Spleen (tissue), 11 donors: ENCODE data around the gene TMEM179. TPM values are rescaled to one million over a fixed set of nuclear protein-coding genes. Genes with fewer than 3 reads are reported as not detected.

ENCODE experiments used
- DNase-seq: peaks from one replicate; pipeline ENCODE4 v3.0.0-alpha.2; 2020
- H3K27ac ChIP-seq, 8 donors: fragments of 200-600 bp; sonication (generic) in 7 of 8; 1 replicate in 4 of 8; 2 replicates in 4 of 8; pipeline versions ENCODE4 v1.5.0 to v1.8.0; 2016 to 2021; ENCODE audit warnings: inconsistent platforms in 4 of 8, mild to moderate bottlenecking in 4 of 8, moderate library complexity in 1 of 8
- H3K27me3 ChIP-seq, 7 donors: fragments of 200-600 bp; sonication (generic) in 6 of 7; replicated peaks in 1 of 7; 1 replicate in 4 of 7; 2 replicates in 3 of 7; pipeline versions ENCODE4 v1.5.0 to v1.8.0; 2016 to 2021; ENCODE audit warnings: inconsistent platforms in 3 of 7, mild to moderate bottlenecking in 1 of 7
- H3K36me3 ChIP-seq, 6 donors: fragments of 200-600 bp; sonication (generic) in 5 of 6; 1 replicate in 4 of 6; 2 replicates in 2 of 6; pipeline versions ENCODE4 v1.5.0 to v1.8.0; 2016 to 2021; ENCODE audit warnings: inconsistent platforms in 2 of 6
- H3K4me1 ChIP-seq, 6 donors: fragments of 200-600 bp; sonication (generic) in 5 of 6; 1 replicate in 3 of 6; 2 replicates in 3 of 6; pipeline versions ENCODE4 v1.5.0 to v1.8.0; 2016 to 2021; ENCODE audit warnings: inconsistent platforms in 3 of 6
- H3K4me3 ChIP-seq, 8 donors: fragments of 200-600 bp; sonication (generic) in 7 of 8; 1 replicate in 4 of 8; 2 replicates in 4 of 8; pipeline versions ENCODE4 v1.5.0 to v1.8.0; 2016 to 2021; ENCODE audit warnings: inconsistent platforms in 4 of 8, mild to moderate bottlenecking in 4 of 8, moderate library complexity in 2 of 8
- H3K9me3 ChIP-seq, 8 donors: fragments of 200-600 bp; sonication (generic) in 7 of 8; 1 replicate in 4 of 8; 2 replicates in 4 of 8; pipeline versions ENCODE4 v1.5.0 to v1.8.0; 2016 to 2021; ENCODE audit warnings: inconsistent platforms in 4 of 8
- POLR2A ChIP-seq, 3 donors: fragments of 450-650 bp; IDR thresholded peaks; one replicate each; pipeline ENCODE4 v1.5.1; 2017; ENCODE audit warnings: antibody characterized with exemption in 3 of 3, mild to moderate bottlenecking in 1 of 3
- POLR2AphosphoS5 ChIP-seq, 3 donors: sonication (generic); formaldehyde crosslinking; IDR thresholded peaks; one replicate each; pipeline ENCODE4 v1.5.1; 2017; ENCODE audit warnings: antibody characterized with exemption in 3 of 3
- WGBS, 5 donors: extraction: QIAGEN DNeasy Blood & Tissue Kit in 3 of 5; methylation state at CpG; one replicate each; pipeline versions ENCODE4 v1.1.5 to v1.1.7; 2013 to 2018; 5-methylcytosine and 5-hydroxymethylcytosine counted together
- intact Hi-C: fragments of 100-400 bp; cut with DNase I; formaldehyde crosslinking; loops from one replicate; pipeline ENCODE4 v1.15.0; 2023; ENCODE audit warnings: low total_unique reads
- polyA plus RNA-seq, 3 donors: library from polyadenylated mRNA; stranded (reverse); fragments of 200-250 nt; gene quantifications; one replicate each; pipeline ENCODE4 v1.2.1, GENCODE V29; 2013
- total RNA-seq, 7 donors: library from RNA; depleted of rRNA in 3 of 7; stranded (reverse); fragments of >200 nt in 3 of 7; fragmentation: NEBNext Ultra II Directional in 4 of 7; extraction: Animal tissue kit (Norgen Biotek cat#: 25700) in 4 of 7; gene quantifications; one replicate each; pipeline versions ENCODE4 v1.1.0 to v1.2.1, GENCODE V29; 2016 to 2021
- TF ChIP-seq, protein P1 (sequence below), 11 experiments: fragments of 200-600 bp in 7 of 11; fragments of 450-650 bp in 4 of 11; sonication (generic) in 4 of 11; IDR thresholded peaks in 8 of 11; conservative IDR thresholded peaks in 3 of 11; 1 replicate in 7 of 11; 2 replicates in 4 of 11; pipeline versions ENCODE4 v1.4.0 to v1.8.0; 2016 to 2021; ENCODE audit warnings: antibody characterized with exemption in 11 of 11, inconsistent platforms in 4 of 11, mild to moderate bottlenecking in 1 of 11
- donor health status: healthy with polysubstance abuse.
- donor health status: DM: no; HTN: no; CAD: no; lungs with moderate emphysema.
- donor health status: DM: no; HTN: no; CAD: no.
- donor health status: Bipolar disorder and iron deficiency.
- donor health status: healthy.
- donor health status: DM: no; HTN: no; CAD: no.
- donor health status: DM: yes; HTN: yes; CAD: no.

Gene TMEM179
- total and polyA plus RNA-seq, 10 donors = 0.08 TPM; not detected in 9

DNA sequence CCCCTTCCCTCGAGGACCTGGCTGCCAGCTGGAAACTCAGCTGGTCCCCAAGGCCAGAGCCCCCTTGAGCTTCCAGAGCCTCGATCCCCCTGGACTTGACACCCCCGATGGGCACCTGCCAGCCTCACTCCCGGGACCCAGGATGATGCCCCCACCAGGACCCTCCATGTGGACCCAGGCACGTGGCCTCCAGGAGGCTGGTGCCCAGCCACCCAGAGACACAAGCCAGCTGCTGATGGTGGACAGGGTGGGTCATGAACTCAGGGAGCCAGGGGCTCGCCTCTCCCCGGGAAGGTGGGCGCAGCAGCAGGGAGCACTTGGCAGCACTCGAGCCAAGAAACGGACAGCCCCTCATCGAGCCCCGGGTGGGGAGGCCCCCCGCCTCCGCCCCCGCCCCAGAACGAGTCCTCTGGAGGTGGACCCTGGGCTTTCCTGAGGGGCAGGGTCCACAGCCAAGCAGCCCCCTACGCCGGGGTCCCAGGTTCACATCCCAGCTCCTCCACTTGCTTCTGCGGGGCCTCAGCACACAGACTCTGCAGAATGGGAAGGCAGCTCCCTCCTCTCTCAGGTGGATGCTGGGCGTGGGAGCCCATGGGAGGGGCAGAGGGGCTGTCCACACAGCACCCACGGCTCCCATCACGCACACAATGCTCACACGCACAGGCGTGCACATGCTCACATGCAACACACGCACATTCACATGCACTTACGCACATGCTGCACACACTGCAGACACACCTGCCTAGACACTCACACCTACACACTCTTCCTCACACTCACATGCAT, 12.9 kb downstream of the TMEM179 start:
- Histone ChIP-seq H3K4me3 (no peak overlapping the region), H3K27ac (no peak overlapping the region), H3K4me1 (peaks cover 0 to 11% (median 0%) of the 10 kb centered on the region in 6 donors), H3K27me3 (peaks cover 0 to 71% (median 8%) of the 10 kb centered on the region in 7 donors), H3K36me3 (no peaks in the 10 kb centered on the region), H3K9me3 (no peaks in the 10 kb centered on the region)
- no peak for DNase-seq
- intact Hi-C loops = no loop called here
- WGBS, 5 donors = 76 to 87% (median 82%) methylated on average over 13 to 26 of the region's 26 CpGs
- TF ChIP-seq POLR2A (IDR thresholded peaks at IDR 0.05) = no peak
- TF ChIP-seq, protein P1, sequence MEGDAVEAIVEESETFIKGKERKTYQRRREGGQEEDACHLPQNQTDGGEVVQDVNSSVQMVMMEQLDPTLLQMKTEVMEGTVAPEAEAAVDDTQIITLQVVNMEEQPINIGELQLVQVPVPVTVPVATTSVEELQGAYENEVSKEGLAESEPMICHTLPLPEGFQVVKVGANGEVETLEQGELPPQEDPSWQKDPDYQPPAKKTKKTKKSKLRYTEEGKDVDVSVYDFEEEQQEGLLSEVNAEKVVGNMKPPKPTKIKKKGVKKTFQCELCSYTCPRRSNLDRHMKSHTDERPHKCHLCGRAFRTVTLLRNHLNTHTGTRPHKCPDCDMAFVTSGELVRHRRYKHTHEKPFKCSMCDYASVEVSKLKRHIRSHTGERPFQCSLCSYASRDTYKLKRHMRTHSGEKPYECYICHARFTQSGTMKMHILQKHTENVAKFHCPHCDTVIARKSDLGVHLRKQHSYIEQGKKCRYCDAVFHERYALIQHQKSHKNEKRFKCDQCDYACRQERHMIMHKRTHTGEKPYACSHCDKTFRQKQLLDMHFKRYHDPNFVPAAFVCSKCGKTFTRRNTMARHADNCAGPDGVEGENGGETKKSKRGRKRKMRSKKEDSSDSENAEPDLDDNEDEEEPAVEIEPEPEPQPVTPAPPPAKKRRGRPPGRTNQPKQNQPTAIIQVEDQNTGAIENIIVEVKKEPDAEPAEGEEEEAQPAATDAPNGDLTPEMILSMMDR (IDR thresholded peaks at IDR 0.05 in 8 of 11, conservative IDR thresholded peaks at IDR 0.05 in 3 of 11) = no peak
- TF ChIP-seq POLR2AphosphoS5 (IDR thresholded peaks at IDR 0.05) = no peak

DNA sequence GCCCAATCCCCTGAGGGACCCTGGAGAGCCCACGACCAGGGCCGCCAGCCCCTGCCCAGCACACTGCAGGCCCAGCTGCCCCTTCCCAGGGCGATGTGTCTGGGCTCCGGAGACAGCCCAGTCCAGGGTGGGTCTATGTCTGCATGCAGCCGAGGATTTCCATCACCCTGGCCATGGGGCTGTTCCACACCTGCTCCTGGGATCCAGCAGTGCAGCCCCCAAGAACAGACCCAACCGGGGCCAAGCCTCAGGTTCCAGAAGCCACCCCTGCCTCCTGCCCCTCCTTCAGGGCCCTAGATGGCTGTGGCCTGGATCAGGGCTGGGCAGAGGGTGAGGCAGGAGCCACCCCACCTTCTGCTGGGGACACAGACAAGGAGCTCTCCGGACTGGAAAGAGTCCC, 13.5 kb downstream of the TMEM179 start:
- H3K27ac ChIP-seq = no peak overlapping the region
- no peak overlapping the region for H3K4me3 ChIP-seq
- 63 to 77% (median 63%) methylated on average over 3 to 7 of the region's 7 CpGs for WGBS, 5 donors
- no peak for DNase-seq
- H3K36me3 ChIP-seq = no peaks in the 10 kb centered on the region
- peaks cover 0 to 11% (median 0%) of the 10 kb centered on the region in 6 donors for H3K4me1 ChIP-seq
- peaks cover 0 to 66% (median 3%) of the 10 kb centered on the region in 7 donors for H3K27me3 ChIP-seq
- H3K9me3 ChIP-seq = no peaks in the 10 kb centered on the region
- intact Hi-C loops = no loop called here
- TF ChIP-seq POLR2AphosphoS5 (IDR thresholded peaks at IDR 0.05) (no peak), POLR2A (IDR thresholded peaks at IDR 0.05) (no peak)
- TF ChIP-seq, protein P1 (IDR thresholded peaks at IDR 0.05 in 8 of 11, conservative IDR thresholded peaks at IDR 0.05 in 3 of 11) = no peak

DNA sequence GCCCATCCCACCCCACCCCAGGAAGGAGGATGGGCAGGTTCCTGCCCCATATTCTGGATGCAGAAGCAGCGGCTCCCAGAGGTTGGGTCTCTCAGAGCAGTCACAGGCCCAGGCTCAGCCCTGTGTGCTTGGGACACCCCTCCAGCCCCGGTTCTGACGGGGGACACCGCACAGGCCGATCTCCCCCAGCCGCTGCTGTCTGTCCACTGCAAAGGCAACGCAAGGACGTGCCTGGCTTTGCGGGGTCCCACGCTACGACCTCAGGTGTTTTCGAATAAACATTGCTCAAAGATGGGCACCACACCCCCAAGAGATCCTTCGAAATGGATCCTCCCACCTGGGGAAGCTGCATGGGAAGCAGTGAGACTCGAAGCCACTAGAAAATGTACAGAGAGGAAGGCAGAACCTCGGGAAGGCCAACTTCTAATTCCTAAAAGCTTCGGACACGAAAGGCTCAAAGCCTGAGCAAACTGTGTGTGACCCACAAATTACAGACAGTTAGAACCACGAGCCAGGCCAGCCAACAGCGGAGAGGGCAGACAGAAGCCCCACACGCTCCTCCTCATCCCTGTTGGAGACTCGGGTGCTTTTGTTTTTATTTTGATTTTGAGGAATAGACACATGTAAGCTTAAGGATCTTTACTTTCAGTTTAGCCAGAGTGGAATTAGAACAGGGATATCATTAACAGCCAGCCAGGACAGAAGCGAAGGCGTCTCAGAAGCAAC, 14.2 kb downstream of the TMEM179 start:
- intact Hi-C loops = no loop called here
- Histone ChIP-seq H3K4me1 (peaks cover 0 to 11% (median 0%) of the 10 kb centered on the region in 6 donors), H3K27me3 (peaks cover 0 to 61% (median 0%) of the 10 kb centered on the region in 7 donors), H3K9me3 (no peaks in the 10 kb centered on the region), H3K4me3 (no peak overlapping the region), H3K27ac (no peak overlapping the region), H3K36me3 (no peaks in the 10 kb centered on the region)
- DNase-seq = no peak
- TF ChIP-seq, protein P1 (IDR thresholded peaks at IDR 0.05 in 8 of 11, conservative IDR thresholded peaks at IDR 0.05 in 3 of 11) = no peak
- TF ChIP-seq POLR2A (IDR thresholded peaks at IDR 0.05) (no peak), POLR2AphosphoS5 (IDR thresholded peaks at IDR 0.05) (no peak)
- WGBS, 5 donors = 71 to 87% (median 79%) methylated on average over 17 to 23 of the region's 23 CpGs
